Coronary artery (tissue), 2 donors: ENCODE data around the gene PLAGL1.
A peak's percentile ranks its signal among the peaks of the same experiment; 100 is the strongest.

Experiments
- DNase-seq: peaks from one replicate; pipeline ENCODE4 v3.0.0-alpha.2; 2017; ENCODE audit warnings: low spot score
- H3K27ac ChIP-seq, 2 donors: fragments of 200-600 bp; sonication (generic); one replicate each; pipeline ENCODE4 v1.5.1; 2016 to 2019
- H3K4me3 ChIP-seq: fragments of 200-600 bp; sonication (generic); 2 replicates; pipeline ENCODE4 v1.5.1; 2016; ENCODE audit warnings: mild to moderate bottlenecking, moderate library complexity
- CTCF ChIP-seq: fragments of 200-600 bp; sonication (generic); IDR thresholded peaks from one replicate; pipeline ENCODE4 v1.5.1; 2019; ENCODE audit warnings: antibody characterized with exemption

Gene PLAGL1

GRCh38 chr6:143912671-143913070 lies 95.4 kb downstream of the PLAGL1 start:
- no peak for DNase-seq
- Histone ChIP-seq H3K27ac (no peak overlapping the region), H3K4me3 (no peak overlapping the region)
- no peak for TF ChIP-seq CTCF

GRCh38 chr6:143911028-143911427 lies 97.0 kb downstream of the PLAGL1 start:
- TF ChIP-seq CTCF = no peak
- no peak for DNase-seq
- no peak overlapping the region for H3K27ac ChIP-seq
- H3K4me3 ChIP-seq = no peak overlapping the region

GRCh38 chr6:143902827-143903226 lies 105.2 kb downstream of the PLAGL1 start:
- no peak overlapping the region for H3K4me3 ChIP-seq
- no peak for TF ChIP-seq CTCF
- no peak overlapping the region for H3K27ac ChIP-seq
- no peak for DNase-seq

GRCh38 chr6:143901885-143902750 lies 105.9 kb downstream of the PLAGL1 start:
- Histone ChIP-seq H3K27ac (peak overlapping the region; percentile 40 to 60), H3K4me3 (peak overlapping the region; percentile 18)
- DNase-seq = no peak
- TF ChIP-seq CTCF = no peak

- no peak overlapping the region for H3K27ac ChIP-seq
- DNase-seq = no peak
- no peak for TF ChIP-seq CTCF
Observed at GRCh38 chr6:143900358-143900757, 107.7 kb downstream of the PLAGL1 start.

GRCh38 chr6:143896126-143896860 lies 111.8 kb downstream of the PLAGL1 start:
- no peak for DNase-seq
- no peak overlapping the region for H3K4me3 ChIP-seq
- TF ChIP-seq CTCF = no peak

More at GRCh38 chr6:143900358-143900757, 107.7 kb downstream of the PLAGL1 start:
- H3K4me3 ChIP-seq = no peak overlapping the region

More at GRCh38 chr6:143896126-143896860, 111.8 kb downstream of the PLAGL1 start:
- no peak overlapping the region for H3K27ac ChIP-seq
